ENCODE measurements around the gene PKNOX1.

- TF ChIP-seq CTCF (conservative IDR thresholded peaks at IDR 0.05; ENCODE audit: low read depth in 2 of 2) (no peak), REST (IDR thresholded peaks at IDR 0.05; ENCODE audit: unreplicated experiment) (no peak)
Measured at GRCh38 chr21:42981862-42982261, 7.5 kb downstream of the PKNOX1 start.

Measured in GM23338 (cell line).